ENCODE measurements around the gene SELENOS.

Gene SELENOS, protein sequence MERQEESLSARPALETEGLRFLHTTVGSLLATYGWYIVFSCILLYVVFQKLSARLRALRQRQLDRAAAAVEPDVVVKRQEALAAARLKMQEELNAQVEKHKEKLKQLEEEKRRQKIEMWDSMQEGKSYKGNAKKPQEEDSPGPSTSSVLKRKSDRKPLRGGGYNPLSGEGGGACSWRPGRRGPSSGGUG

DNA sequence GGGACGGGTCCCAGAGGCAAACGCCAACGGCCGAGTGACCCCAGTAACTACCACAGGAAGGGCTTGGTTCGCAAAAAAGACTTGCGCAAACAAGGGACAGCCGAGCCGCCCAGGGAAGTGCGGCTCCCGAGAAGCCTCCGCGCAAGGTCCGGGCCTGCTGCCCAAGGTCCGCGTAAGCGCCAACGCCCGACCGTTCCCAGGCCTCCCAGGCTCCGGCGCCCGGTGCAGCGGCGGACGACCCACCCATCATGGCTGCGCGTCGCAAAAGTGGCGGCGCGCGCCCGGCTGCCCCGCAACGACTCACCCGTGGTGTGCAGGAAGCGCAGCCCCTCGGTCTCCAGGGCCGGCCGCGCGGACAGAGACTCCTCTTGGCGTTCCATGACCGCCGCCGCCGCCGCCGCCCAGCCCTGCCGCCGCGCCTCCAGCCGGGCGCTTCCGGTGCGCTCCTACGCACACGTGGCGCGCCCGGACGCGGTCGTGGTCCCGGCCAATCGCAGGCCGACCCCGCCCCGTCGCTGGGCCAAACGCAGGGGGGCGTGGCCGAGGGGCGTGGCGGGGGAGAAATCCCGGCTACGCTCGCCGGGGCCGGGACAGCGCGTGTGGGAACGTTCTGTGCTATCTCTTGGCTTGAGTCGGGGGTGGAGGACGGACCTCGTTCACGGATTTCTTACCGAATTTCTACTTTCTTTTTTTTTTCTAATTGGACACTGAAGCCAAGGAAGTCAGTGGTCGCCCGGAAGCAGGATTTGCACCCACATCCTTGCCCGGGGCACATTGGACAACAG lies at the start of gene SELENOS:
SELENOS (minus strand) TSS at position 448 of the 785 bp plus-strand sequence; CDS start at position 380, 68 bp downstream.
- DNase-seq, result peak; percentile 78

DNA sequence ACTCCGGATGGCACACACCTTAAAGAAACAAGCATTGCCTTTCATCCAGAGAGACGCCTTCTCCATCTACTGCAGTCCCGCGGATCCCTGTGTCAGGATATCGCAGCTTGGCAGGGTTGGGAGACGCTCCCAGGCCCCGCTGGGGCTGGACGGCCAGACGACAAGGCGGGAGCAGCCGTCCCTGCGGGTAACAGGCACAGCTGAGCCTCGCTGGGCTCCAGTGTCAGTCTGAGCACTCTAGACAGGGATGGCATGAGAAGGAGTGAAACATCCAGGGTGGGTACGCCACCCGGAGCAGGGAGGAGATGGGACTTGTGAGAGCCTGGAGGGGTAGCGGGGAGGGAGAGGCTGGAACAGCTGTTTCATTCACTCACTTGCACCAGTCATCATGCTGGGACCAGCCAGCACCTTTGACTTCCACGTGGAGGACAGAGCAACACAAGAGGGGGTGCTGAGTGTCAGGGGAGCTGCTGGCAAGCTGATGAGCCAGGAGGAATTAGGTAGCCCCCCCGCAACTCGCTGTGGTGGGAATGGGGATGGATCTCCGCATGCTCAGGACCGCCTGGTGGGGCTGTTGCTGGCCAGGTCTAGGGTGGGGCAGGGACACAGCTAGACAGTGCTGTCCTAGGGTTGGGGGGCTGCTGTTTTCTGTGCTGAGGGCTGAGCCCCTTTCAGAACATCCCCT lies 49.3 kb upstream of the SELENOS start:
- DNase-seq, result no peak

DNA sequence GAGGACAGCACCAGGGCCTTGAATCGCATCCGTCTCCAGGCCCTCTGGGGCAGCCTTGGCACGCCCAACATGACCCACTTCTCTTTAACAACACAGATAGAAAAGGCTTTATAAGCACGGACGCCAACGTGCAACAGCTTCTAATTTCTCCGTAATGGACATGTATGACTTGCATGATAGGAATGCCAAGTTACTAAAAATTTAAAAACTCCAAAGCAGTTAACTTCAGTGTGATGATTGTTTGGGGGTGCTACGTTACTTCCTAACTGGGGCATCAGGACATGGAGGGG lies 48.7 kb upstream of the SELENOS start:
- no peak for DNase-seq

DNA sequence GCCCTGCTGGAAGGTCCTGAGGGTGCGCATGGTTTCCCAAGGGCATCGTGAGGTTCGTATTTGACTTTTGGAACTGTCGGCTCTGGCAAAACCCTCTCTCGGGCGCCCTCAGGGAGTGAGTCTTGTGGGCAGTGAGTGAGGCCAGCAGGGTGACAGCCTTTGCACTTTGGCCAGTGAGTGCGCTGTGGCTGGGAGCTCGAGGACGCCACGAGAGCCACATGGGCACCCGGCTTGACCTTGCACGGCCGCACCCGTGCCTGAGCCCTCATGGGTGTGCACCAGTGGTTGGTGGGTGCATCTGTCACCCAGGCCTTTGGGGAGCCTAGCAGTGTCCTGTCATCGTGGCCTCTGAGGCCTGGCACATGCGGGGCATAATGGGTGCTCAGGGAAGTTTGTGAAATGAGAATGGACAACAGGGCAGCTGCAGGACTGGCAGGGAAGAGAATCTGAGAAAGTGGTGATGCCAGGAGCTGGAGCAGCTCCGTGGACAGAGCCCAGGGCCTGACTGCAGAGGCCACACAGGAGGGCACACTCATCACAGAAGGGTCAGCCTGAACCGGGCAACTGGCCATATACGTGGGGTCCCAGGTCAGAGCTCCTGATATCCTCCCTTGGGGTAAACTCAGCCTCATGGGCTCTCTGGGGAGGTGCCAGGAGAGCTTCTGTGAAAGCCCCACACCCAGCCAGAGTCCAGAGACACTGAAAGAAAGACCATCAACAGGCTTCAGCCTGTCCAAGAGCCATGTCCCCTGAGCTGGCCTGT lies 48.2 kb upstream of the SELENOS start:
- DNase-seq, result no peak

DNA sequence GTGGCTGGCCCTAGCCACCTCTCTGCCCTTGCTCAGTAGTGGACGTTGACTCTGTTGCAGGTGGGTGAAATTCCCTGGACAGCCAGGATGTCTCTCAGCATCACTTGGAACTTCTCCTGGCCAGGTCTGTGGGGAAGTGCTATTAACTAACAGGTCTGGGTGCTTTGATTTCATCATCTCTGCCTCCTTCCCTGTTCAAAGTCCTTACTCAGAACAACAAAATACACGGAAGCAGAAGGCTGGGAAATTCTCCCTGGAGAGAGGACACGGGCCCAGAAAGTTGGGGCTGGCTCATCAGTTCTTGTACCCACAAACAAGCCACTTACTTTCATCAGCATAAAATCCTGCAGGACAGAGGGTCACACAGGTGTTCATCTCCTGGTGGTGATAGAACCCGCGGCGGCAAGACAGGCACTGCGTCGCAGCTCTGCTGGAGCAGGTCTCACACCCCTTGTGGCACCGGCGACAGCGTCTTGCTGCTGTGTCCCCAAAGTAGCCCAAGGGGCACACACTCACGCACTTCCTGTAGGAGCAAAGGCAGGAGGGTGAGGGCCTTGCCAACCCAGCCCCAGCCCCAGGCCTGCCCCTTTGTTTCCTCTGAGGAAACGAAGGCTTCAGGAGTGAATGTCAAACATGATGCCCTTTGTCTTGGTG lies 47.4 kb upstream of the SELENOS start:
- no peak for DNase-seq

DNA sequence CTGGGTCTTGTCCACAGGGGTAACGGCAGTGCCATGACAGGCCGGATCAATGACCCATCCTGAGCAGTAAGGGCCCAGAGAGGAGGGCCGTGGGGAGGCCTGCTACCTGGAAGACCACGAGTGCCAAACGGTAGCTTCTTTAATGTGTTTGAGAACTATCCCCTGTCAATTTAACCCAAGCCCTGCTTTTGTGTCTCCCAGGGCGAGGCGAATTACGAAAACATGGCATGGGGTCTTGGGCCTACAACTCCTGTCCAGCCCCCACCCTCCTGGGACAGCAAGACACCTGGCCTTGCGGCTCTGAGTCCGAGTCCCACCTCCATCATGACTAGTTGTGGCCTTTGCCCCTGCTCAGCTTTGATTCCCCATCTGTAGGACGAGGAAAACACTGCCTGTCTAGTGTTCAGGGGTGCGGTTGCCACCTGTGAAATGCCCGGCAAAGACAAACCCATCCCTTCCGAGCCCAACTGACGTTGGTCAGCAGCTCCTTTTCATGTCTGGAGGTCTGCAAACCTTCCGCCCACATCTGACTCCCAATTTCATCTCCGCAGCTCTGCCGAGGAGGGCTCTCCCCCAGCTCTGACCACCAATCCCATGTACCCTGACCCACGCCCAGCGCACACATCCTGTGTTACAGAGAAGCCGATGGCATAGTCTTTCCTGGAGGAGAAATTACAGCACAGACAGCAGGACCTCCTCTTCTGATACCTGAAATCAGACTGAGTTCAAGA lies 46.7 kb upstream of the SELENOS start:
- DNase-seq, result no peak

DNA sequence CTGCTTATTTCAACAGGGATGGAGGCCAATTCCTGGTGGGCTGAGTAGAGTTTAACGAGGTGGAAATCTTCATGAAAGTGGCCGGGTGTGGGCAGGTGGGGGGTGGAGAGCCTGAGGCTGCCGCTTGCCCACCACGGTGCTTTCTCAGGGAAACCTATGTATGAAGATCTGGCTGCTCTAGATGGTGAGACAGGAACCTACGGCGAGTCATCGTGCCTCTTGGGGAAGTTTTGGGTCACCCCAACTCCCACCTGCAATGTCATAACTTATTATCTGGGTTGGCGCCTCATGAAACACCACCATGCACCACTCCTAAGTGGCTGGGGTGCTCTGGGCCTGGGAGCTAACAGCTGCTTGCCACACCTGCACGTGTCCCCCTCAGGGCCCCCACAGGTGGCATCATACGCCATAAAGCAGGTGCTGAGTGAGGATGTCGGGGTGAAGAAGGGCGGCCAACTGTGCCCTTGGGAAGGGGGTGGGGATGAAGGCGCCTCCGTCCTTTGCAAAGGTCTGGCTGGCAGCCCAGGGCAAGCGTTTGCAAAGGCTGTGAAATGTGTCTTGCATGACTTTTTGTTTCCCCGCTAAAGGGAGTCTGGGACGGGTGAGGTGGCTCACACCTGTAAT lies 45.7 kb upstream of the SELENOS start:
- DNase-seq, result no peak

DNA sequence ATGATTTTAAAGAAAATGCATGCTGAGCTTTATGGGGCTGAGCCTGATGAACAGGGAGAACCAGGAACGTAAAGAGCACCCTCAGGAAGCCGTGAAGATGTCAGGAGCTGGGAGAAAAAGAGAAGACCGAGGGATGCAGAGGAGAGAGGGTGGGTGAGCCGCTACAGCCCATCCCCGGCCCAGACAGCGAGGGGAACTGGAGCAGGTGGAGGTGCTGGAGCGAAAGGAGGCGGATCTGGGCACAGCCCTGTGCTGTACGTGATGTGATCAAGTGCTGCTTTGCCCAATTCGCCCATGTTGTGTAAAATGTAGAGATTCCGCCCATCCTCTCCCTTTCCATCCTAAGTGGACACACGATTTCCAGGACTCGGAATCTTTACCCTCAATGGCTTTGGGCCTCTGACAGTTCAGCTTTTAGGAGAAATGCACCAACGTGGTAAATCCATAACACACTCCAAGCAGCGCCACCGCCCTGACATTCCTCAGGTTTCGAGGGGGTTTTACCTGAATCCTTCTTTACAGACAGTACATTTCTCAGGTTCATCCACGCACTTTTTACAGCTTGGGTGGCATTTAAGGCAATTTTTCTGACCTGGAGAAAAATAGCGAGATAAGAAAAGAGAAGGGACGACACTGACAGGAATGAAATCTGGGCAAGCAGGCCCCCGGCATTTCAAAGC lies 44.9 kb upstream of the SELENOS start:
- no peak for DNase-seq

DNA sequence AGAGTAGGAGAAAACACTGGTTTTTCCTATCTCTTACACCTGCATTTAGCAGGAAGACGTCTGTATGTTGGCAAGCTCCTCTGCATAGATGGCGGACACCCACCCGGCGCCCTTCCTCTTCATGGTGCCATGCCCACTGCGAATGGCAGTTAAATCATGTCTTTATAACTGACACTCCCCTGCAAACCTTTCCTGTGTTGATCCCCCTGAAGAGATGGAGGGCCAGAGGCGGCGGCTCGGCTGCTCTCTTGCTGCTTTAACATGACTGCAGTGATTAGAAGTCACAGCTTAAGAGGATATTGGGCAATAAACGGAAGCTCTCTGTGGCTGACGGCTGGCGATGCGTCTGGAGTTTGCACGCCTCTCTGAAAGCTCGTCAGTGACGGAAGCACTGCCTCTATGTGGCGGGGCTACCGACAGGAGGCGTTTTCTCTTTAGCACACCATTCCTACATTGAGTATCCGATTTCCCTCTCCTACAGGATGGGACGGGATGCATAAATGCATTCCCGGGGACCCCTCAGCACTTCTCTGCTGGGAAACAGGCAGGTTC lies 43.3 kb upstream of the SELENOS start:
- no peak for DNase-seq

DNA sequence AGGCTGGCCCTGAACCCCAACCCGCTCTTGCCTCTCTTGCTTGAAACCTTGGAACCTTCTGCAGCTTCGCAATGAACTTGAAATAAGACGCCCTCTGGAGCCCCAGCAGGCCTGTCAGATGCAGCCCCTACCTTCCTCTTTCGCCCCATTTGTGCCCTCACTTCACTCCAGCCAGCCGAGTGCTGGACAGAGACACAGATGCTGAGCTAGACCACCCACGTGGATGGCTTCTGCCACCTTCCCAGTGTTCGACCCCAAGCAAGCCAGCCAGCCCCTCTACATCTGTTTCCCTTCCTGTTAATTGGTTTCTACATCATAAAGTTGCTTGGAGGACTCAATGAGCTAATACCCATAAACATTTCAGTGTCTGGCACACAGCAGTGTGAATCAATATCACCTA lies 41.6 kb upstream of the SELENOS start:
- DNase-seq, result no peak

DNA sequence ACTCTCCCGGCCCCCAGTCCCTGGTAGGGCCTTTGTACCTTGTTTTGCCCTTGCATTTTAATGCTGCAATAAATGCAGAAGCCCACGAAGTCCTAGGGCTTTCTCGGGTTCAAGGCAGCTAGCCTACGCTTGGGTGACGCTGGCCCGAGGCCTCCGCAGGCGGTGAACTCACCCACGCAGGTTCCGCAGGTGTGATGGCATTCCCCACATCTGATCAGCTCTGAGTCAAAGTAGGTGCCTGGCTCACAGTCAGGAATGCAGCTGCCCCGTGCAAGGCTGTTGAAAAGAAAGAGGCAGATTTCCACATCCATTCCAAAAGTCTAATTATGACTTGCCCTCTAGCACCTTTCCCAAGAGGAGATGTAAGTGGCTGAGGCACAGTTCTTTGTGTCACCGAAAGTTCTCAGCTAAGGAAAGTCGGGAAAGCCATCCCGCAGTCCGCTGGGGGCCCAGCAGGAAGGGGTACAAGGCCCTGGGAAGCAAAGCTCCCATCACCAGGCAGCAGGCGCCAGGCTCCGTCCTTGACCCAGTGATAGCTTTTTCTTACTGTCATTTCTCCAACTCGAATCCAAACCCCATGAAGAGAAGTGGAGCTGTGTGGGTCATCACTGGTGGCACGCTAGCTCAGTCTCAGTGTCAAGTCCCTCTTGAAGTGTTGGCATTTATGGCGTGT lies 41.0 kb upstream of the SELENOS start:
- DNase-seq, result no peak

DNA sequence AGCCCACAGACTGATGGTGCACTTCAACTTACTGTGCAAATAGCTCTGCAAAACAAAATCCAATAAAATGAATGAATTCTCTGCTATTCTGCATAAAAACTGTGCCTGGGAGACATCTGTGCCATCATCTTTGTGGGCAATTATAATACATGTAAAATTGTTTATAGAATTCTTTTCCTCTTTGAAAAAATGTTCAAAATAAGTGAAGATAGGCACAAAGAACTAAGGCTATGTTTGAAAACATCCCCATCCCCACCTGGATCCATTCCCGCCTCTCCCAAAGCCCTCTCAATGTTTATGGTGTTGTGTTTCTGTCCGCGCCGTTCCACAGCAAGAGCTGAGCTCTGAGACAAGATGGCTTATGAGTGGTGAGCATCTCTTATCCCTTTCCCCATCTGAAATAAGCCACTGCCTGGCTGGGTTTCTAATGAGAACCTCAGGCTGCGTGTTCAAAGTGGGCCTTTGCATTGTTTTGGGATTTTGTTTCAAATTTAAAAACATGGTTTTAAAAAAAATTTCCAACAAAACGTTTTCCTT lies 40.1 kb upstream of the SELENOS start:
- DNase-seq, result no peak

DNA sequence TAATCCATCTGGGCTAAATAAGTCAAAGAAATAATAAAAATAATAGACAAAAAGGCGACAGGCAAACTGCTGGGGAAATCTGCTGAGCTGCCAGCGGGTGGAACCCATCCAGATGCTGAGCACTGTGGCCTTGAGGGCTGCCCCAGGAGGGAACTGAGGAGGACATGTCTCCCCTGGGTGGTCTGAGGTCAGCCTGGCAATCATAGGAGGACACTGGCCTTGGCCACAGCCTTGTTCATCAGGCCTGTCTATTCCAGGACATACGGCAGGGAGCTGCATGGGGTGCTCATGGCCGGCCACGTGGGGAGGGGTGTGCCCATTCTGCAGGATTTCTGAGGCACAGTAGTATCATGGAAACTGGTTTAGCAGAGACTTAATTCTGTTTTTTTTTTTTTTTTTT lies 39.2 kb upstream of the SELENOS start:
- no peak for DNase-seq

DNA sequence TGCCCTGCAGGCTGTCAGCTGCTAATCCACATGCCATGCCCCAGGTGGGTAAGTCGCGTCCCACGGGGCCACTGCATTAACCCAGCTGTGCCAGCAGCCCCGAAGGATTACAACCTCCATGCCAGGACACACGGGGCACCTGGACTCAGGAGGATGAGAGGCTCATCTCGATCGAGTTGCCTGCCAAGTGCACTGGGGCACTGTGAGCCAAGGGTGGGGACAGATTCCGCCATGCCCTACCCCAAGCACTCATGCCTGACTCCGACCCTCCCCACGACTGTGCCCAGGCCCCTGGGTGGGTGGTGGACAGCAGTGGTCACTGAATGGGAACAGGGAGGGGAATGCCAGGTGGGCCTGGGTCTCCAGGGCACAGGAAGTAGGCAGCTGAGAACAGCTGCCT lies 38.5 kb upstream of the SELENOS start:
- no peak for DNase-seq

DNA sequence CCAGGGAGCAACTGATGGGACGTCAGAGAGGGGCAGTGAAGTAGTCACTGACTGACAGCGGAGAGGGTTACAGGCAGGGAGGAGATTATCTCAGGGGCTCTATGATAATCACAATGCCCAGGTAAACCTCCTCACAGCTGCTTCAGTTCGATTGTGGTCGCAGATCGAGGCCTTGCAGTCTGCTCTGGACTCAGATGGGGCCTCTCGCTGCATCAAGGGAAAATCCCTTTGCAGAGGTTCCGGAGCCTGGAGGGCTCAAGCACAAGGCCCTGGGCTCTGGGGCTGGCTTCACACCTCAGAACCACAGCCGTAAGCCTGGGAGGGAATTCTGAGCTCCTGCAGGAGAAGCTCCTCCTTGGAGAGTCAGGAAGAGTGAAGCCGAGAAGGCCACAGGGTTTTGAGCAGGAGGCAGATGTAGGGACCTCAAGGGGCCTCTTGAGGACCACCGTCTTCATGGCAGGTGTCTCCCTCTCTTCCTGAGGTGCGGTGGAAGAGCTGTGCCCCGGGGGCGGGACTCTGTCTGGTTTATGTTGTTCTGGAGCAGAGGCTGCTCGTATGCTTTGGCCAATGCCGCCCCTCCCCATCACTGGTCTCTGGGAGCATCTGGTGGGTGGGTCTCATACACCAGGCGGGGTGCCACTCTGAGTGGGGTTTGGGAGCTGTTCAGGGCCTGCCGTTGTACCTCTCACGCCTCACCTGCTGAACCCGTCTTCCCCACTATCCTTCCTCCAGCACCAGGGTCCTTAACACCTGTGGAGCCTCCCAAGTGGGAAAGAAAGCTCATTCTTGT lies 37.2 kb upstream of the SELENOS start:
- DNase-seq, result no peak

DNA sequence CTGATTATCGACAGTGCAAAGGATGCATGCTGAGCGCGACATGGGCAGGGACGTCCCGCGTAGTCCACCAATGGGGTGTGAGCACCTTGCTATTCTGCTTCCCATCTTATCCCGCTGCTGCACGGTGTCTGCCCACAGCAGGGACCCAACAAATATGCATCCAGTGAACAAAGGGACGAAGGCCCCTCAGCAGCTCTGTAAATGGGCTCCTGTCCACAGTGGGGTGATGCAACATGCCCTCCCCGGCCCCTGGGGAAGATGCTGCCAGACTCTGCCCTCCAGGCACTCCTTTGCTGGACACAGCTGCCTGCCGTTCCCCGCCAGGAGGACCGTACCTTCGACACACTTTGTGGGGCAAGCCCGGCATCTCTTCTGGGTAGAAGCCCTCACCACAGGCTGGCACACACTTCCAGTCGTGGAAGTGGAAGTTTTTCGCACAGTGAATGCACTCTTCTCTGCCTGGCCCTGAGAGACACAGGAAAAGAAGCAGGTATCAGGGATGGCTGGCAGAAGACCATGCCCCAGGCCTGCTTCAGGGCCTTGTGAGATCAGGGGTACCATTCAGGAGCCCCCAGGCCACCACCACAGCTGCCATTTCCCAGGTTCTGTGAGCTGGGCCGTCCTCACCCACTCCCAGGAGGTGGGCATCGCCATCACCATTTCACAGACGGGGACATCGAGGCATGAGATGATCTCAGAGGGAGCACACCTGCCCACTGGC lies 35.9 kb upstream of the SELENOS start:
- DNase-seq, result no peak

DNA sequence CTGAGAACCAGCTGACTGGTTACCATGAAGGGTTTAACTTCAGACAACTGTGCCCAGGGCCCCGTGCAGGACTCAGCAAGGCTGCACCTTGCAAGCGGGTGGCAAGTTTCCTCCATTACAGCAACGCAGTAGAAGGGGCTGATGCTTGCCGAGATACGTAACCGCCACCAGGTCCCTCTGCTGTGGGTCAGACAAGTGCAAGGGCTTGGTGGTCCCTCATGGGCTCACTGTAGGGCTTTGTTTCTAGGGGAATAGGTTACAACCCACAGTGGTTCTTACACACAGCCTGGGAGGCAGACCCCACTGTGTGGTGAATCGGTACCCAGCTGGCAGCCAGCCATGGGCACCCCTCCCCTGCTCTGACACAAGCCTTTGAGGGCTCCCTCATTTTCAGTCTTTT lies 33.2 kb upstream of the SELENOS start:
- no peak for DNase-seq

DNA sequence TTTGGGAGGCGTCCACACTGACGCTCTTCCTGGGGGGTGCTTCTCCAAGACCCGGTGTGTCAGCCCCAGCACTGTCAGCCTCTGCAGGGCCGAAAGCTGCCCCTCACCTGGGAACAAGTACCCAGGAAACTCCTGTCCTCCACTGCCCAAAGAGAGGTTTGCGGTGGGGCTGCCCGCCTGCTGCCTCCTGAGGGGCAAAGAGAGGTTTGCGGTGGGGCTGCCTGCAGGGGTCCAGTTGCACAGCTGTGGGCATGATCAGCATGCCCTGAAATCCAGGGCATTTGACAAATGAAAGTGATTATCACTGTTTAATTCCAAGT lies 32.8 kb upstream of the SELENOS start:
- no peak for DNase-seq
